ENCODE results near the gene MKLN1.

MKLN1 gene

GRCh38 chr7:131342864-131343442 lies 15.3 kb downstream of the MKLN1 start:
- DNase-seq (ENCODE audit: extremely low spot score, insufficient read length, low read depth) (no peak), FAIRE-seq (no peak)

GRCh38 chr7:131346885-131347592 lies 19.4 kb downstream of the MKLN1 start:
- DNase-seq (ENCODE audit: extremely low spot score, insufficient read length, low read depth) (no peak), FAIRE-seq (no peak)

GRCh38 chr7:131352032-131352431 lies 24.4 kb downstream of the MKLN1 start:
- no peak for FAIRE-seq
- no peak for DNase-seq (ENCODE audit: extremely low spot score, insufficient read length, low read depth)

- DNase-seq (ENCODE audit: extremely low spot score, insufficient read length, low read depth), result no peak
- FAIRE-seq, result no peak
Observed at GRCh38 chr7:131354390-131354789, 26.7 kb downstream of the MKLN1 start.

- FAIRE-seq (no peak), DNase-seq (ENCODE audit: extremely low spot score, insufficient read length, low read depth) (no peak)
Observed at GRCh38 chr7:131355917-131356777, 28.5 kb downstream of the MKLN1 start.

GRCh38 chr7:131357282-131357880 lies 29.7 kb downstream of the MKLN1 start:
- FAIRE-seq, result no peak
- no peak for DNase-seq (ENCODE audit: extremely low spot score, insufficient read length, low read depth)

- DNase-seq (ENCODE audit: extremely low spot score, insufficient read length, low read depth) (no peak), FAIRE-seq (peak; percentile 46)
Observed at GRCh38 chr7:131358636-131359035, 31.0 kb downstream of the MKLN1 start.

GRCh38 chr7:131359136-131359776 lies 31.6 kb downstream of the MKLN1 start:
- peak; percentile 21 for FAIRE-seq
- no peak for DNase-seq (ENCODE audit: extremely low spot score, insufficient read length, low read depth)

- DNase-seq (ENCODE audit: extremely low spot score, insufficient read length, low read depth) (no peak), FAIRE-seq (no peak)
Observed at GRCh38 chr7:131363719-131364118, 36.0 kb downstream of the MKLN1 start.

GRCh38 chr7:131364767-131365344 lies 37.2 kb downstream of the MKLN1 start:
- FAIRE-seq (no peak), DNase-seq (ENCODE audit: extremely low spot score, insufficient read length, low read depth) (no peak)

- FAIRE-seq (no peak), DNase-seq (ENCODE audit: extremely low spot score, insufficient read length, low read depth) (no peak)
Observed at GRCh38 chr7:131365838-131366237, 38.2 kb downstream of the MKLN1 start.

GRCh38 chr7:131369354-131369753 lies 41.7 kb downstream of the MKLN1 start:
- DNase-seq (ENCODE audit: extremely low spot score, insufficient read length, low read depth), result no peak
- FAIRE-seq, result no peak

- FAIRE-seq, result peak; percentile 90
Observed at GRCh38 chr7:131370523-131370968, 42.9 kb downstream of the MKLN1 start.

GRCh38 chr7:131371411-131371810 lies 43.7 kb downstream of the MKLN1 start:
- DNase-seq (ENCODE audit: extremely low spot score, insufficient read length, low read depth), result no peak
- no peak for FAIRE-seq

More at GRCh38 chr7:131370523-131370968, 42.9 kb downstream of the MKLN1 start:
- DNase-seq (ENCODE audit: extremely low spot score, insufficient read length, low read depth), result peak; percentile 2

GRCh38 chr7:131372554-131372953 lies 44.9 kb downstream of the MKLN1 start:
- DNase-seq (ENCODE audit: extremely low spot score, insufficient read length, low read depth), result no peak

GRCh38 chr7:131374821-131375220 lies 47.1 kb downstream of the MKLN1 start:
- FAIRE-seq (no peak), DNase-seq (ENCODE audit: extremely low spot score, insufficient read length, low read depth) (no peak)

More at GRCh38 chr7:131372554-131372953, 44.9 kb downstream of the MKLN1 start:
- FAIRE-seq, result no peak

- no peak for FAIRE-seq
Observed at GRCh38 chr7:131381069-131381838, 53.6 kb downstream of the MKLN1 start.

GRCh38 chr7:131383417-131384285 lies 56.0 kb downstream of the MKLN1 start:
- FAIRE-seq, result no peak
- DNase-seq (ENCODE audit: extremely low spot score, insufficient read length, low read depth), result no peak

More at GRCh38 chr7:131381069-131381838, 53.6 kb downstream of the MKLN1 start:
- DNase-seq (ENCODE audit: extremely low spot score, insufficient read length, low read depth), result no peak
